Omental fat pad (tissue), 4 donors: ENCODE data around the gene LSM7. TPM values are rescaled to one million over a fixed set of nuclear protein-coding genes. Genes with fewer than 3 reads are reported as not detected.
"Not testable (repeated sequence)": the region's sequence is repeated elsewhere in the genome, so short reads cannot be mapped to it uniquely, and the experiment has no call there.

ENCODE experiments used
- ATAC-seq: fragments of 150-250 bp; one replicate; pipeline ENCODE4 v1.9.1; 2016; ENCODE audit warnings: mild to moderate bottlenecking, moderate library complexity; ENCODE audit not compliant: low FRiP score
- DNase-seq: peaks from one replicate; pipeline ENCODE4 v3.0.0-alpha.2; 2019; ENCODE audit warnings: low spot score
- total RNA-seq, 4 donors: library from RNA; depleted of rRNA; stranded (reverse); fragments of >200 nt; gene quantifications; one replicate each; pipeline ENCODE4 v1.1.0, GENCODE V29; 2016
- TF ChIP-seq, protein P1 (sequence below), 3 donors: fragments of 450-650 bp; IDR thresholded peaks; one replicate each; pipeline ENCODE4 v1.5.1; 2016 to 2017; ENCODE audit warnings: antibody characterized with exemption in 3 of 3, mild to moderate bottlenecking in 3 of 3, moderate library complexity in 2 of 3

Gene LSM7
- total RNA-seq, 4 donors from 2014 or later: 101 to 142 (median 115) TPM

- ATAC-seq: no peak
- no peak for DNase-seq
- TF ChIP-seq, protein P1, sequence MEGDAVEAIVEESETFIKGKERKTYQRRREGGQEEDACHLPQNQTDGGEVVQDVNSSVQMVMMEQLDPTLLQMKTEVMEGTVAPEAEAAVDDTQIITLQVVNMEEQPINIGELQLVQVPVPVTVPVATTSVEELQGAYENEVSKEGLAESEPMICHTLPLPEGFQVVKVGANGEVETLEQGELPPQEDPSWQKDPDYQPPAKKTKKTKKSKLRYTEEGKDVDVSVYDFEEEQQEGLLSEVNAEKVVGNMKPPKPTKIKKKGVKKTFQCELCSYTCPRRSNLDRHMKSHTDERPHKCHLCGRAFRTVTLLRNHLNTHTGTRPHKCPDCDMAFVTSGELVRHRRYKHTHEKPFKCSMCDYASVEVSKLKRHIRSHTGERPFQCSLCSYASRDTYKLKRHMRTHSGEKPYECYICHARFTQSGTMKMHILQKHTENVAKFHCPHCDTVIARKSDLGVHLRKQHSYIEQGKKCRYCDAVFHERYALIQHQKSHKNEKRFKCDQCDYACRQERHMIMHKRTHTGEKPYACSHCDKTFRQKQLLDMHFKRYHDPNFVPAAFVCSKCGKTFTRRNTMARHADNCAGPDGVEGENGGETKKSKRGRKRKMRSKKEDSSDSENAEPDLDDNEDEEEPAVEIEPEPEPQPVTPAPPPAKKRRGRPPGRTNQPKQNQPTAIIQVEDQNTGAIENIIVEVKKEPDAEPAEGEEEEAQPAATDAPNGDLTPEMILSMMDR (IDR thresholded peaks at IDR 0.05): no peak
Observed at GRCh38 chr19:2353887-2354592, 25.7 kb upstream of the LSM7 start.

DNA sequence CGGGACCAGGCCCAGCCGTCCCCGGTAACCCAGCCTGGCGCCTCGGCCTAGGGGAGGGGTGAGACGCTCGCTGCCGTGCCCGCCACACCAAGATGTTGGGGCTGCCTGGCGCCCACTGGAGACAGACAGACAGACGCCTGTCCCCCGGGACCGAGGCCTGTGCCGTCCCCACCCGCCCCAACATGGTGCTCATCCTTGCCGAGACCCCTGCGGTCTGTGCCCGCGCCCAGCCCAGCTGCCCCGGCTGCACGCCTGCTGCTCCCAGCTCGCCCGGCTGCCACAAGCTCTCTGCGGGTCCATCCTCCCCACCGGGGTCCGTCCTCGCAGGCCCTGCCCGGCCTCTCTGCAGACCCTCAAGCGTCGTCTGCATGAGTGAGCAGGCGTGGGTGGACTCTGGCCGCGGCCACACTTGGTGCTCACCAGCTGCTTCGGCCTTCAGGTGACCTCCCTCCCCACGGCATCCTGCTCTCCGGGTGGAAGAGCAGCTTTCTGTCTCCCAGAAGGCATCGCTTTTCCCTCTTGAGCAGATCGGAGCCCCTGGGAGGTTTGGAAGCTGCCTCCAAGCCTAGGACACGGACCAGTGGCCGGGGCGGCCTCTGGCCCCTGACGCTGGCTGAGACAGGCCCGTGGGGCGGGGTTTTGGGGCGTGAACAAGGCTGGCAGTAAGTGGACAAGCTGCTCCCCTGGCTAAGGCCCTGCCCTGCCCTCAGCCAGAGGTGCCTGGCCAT is 24.9 kb upstream of the LSM7 start:
- no peak for ATAC-seq
- DNase-seq: no peak
- TF ChIP-seq, protein P1 (IDR thresholded peaks at IDR 0.05): no peak

DNA sequence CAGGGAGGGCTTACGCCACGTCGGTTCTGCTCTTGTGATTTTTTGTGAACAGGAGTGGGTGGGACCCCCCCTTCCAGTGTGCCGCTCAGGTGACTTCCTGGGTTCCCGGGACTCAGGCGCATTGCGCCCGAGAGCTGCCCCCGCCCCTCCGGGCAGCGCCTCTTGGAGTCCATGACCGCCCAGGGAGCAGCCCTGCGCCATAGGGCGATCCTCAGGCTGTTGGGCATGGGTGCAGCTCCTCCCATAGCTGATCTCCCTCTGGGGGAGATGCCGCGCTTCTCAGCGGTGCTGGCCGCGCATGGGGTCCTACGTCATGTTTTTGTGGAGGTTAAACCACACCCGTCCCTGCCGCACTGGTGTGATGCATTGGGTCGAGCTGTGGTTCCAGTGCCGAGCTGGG is 23.7 kb upstream of the LSM7 start:
- DNase-seq (no peak), ATAC-seq (no peak)
- TF ChIP-seq, protein P1 (IDR thresholded peaks at IDR 0.05): no peak

DNA sequence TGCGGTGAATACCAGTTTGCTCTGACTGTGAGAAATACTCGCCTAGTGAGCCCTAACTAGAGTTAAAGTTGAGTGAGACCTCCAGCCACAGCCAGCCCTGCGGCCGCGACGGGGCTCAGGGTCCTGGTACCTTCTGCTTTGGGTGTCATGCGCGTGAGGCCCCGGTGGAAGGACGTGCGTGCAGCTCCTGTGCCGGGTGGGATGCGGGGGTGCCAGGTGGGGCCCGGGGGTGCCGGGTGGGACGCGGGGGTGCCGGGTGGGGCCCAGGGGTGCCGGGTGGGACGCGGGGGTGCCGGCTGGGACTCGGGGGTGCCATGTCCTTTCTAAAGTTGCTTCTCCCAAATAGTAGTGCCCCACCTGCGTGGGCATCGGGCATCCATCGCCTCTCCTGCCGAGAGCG is 23.2 kb upstream of the LSM7 start:
- TF ChIP-seq, protein P1 (IDR thresholded peaks at IDR 0.05): no peak
- ATAC-seq: no peak
- DNase-seq: no peak

DNA sequence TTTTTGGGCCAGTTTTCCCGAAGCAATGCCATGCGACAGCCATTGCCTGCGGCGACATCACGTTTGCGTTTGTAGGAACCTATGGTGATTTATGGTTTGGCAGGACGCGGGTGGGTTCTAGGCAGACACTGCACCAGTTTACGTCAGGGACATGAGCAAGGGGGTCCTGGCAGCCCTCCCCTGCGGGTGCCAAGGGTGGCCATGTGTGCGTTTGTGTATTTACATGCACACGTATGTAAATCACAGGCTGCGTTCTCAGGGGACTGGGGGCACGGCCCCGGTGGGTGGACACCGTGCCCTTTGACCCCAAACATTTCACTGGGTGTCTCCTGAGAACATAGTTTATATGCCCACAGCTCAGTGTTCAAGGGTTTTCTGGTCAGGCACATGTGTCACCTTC is 22.3 kb upstream of the LSM7 start:
- TF ChIP-seq, protein P1 (IDR thresholded peaks at IDR 0.05): no peak
- ATAC-seq (no peak), DNase-seq (no peak)

DNA sequence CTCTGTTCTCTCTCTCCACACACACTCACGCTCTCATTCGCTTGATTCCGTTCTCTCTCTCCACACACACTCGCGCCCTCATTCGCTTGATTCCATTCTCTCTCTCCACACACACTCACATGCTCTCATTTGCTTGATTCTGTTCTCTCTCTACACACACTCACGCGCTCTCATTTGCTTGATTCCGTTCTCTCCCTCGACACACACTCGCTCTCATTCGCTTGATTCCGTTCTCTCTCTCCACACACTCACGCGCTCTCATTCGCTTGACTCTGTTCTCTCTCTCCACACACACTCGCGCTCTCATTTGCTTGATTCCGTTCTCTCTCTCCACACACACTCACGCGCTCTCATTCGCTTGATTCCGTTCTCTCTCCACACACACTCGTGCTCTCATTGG is 21.4 kb upstream of the LSM7 start:
- not testable (repeated sequence) for DNase-seq, ATAC-seq

- TF ChIP-seq, protein P1 (IDR thresholded peaks at IDR 0.05): no peak
- DNase-seq (no peak), ATAC-seq (no peak)
Observed at GRCh38 chr19:2345794-2346663, 17.6 kb upstream of the LSM7 start.
